Stimulated activated CD4-positive, alpha-beta T cell treated with anti-CD3 and anti-CD28 coated beads, Interleukin-4, amount 100 ng/mL, for 4 hours (primary cell): Measurements from ENCODE around the gene AKAP6.

ENCODE experiments used
- DNase-seq, 2 experiments: peaks; one replicate each; pipeline ENCODE4 v3.0.0-alpha.2; 2020

The AKAP6 gene

GRCh38 chr14:32633930-32634329 is 304.8 kb downstream of the AKAP6 start:
- DNase-seq: no peak

GRCh38 chr14:32635061-32635719 is 306.1 kb downstream of the AKAP6 start:
- DNase-seq: no peak

- no peak for DNase-seq
Measured at GRCh38 chr14:32637582-32637981, 308.5 kb downstream of the AKAP6 start.

- DNase-seq: no peak
Measured at GRCh38 chr14:32639208-32639607, 310.1 kb downstream of the AKAP6 start.

GRCh38 chr14:32645551-32645950 is 316.5 kb downstream of the AKAP6 start:
- no peak for DNase-seq

GRCh38 chr14:32648434-32648833 is 319.3 kb downstream of the AKAP6 start:
- no peak for DNase-seq

- no peak for DNase-seq
Measured at GRCh38 chr14:32650030-32650429, 320.9 kb downstream of the AKAP6 start.

GRCh38 chr14:32650665-32651064 is 321.6 kb downstream of the AKAP6 start:
- no peak for DNase-seq

- no peak for DNase-seq
Measured at GRCh38 chr14:32654106-32654505, 325.0 kb downstream of the AKAP6 start.

- no peak for DNase-seq
Measured at GRCh38 chr14:32656601-32657000, 327.5 kb downstream of the AKAP6 start.

GRCh38 chr14:32657081-32657480 is 328.0 kb downstream of the AKAP6 start:
- DNase-seq: no peak

- no peak for DNase-seq
Measured at GRCh38 chr14:32661216-32661615, 332.1 kb downstream of the AKAP6 start.

GRCh38 chr14:32662211-32662610 is 333.1 kb downstream of the AKAP6 start:
- no peak for DNase-seq

- DNase-seq: no peak
Measured at GRCh38 chr14:32666308-32666707, 337.2 kb downstream of the AKAP6 start.

GRCh38 chr14:32667287-32667686 is 338.2 kb downstream of the AKAP6 start:
- no peak for DNase-seq

GRCh38 chr14:32667791-32668190 is 338.7 kb downstream of the AKAP6 start:
- DNase-seq: no peak

- no peak for DNase-seq
Measured at GRCh38 chr14:32669391-32669790, 340.3 kb downstream of the AKAP6 start.

- DNase-seq: no peak
Measured at GRCh38 chr14:32675433-32675832, 346.3 kb downstream of the AKAP6 start.

- DNase-seq: no peak
Measured at GRCh38 chr14:32677129-32677780, 348.2 kb downstream of the AKAP6 start.

- no peak for DNase-seq
Measured at GRCh38 chr14:32678088-32678487, 349.0 kb downstream of the AKAP6 start.

- no peak for DNase-seq
Measured at GRCh38 chr14:32679927-32680612, 351.0 kb downstream of the AKAP6 start.

GRCh38 chr14:32681598-32681997 is 352.5 kb downstream of the AKAP6 start:
- DNase-seq: no peak

- no peak for DNase-seq
Measured at GRCh38 chr14:32682214-32682613, 353.1 kb downstream of the AKAP6 start.

- no peak for DNase-seq
Measured at GRCh38 chr14:32683679-32684078, 354.6 kb downstream of the AKAP6 start.
